Activated naive CD4-positive, alpha-beta T cell treated with anti-CD3 and anti-CD28 coated beads, Interleukin-2, amount 10 ng/mL, durations not matched to agents 5 hours and 36 hours (primary cell): Measurements from ENCODE around the gene SRP68. TPM values are rescaled to one million over a fixed set of nuclear protein-coding genes. Genes with fewer than 3 reads are reported as not detected.

Source experiments
- microRNA-seq: library from miRNA; unstranded; fragments of <30 nt; microRNA quantifications from one replicate; pipeline ENCODE4 v1.2.0, GENCODE V29; 2022; ENCODE audit warnings: borderline microRNAs expressed, borderline replicate concordance
- total RNA-seq, 2 experiments: library from RNA; stranded (reverse); gene quantifications; one replicate each; pipeline ENCODE4 v1.2.3, GENCODE V29; 2021

The SRP68 gene
- total RNA-seq: 10 to 100 TPM; 80.3 to 83.5 TPM

GRCh38 chr17:76072148-76072858 is at the start of gene SRP68:
TSS of gene SRP68 (minus strand) at chr17:76072517. CDS start at chr17:76072491, 26 bp downstream.

GRCh38 chr17:76103274-76104139 is 31.2 kb upstream of the SRP68 start, which contains the start of gene EXOC7:
TSS of gene EXOC7 (minus strand) at chr17:76103787. CDS start at chr17:76103692, 95 bp downstream.

GRCh38 chr17:76078860-76079534 is 6.7 kb upstream of the SRP68 start, which contains the start of gene ZACN:
TSS of gene ZACN (plus strand) at chr17:76079182. CDS start at chr17:76079265, 83 bp downstream.

GRCh38 chr17:76074390-76075363 is 2.4 kb upstream of the SRP68 start, which contains the start of gene GALR2:
TSS of gene GALR2 (plus strand) at chr17:76074781. CDS start at chr17:76074884, 103 bp downstream.

GRCh38 chr17:76027159-76027839 is 45.0 kb downstream of the SRP68 start, which contains the start of gene EVPL:
TSS of gene EVPL (minus strand) at chr17:76027306. CDS start at chr17:76027198, 108 bp downstream.

GRCh38 chr17:76000755-76001521 is 71.4 kb downstream of the SRP68 start, which contains the start of gene CDK3:
TSS of gene CDK3 (plus strand) at chr17:76000855. CDS start at chr17:76001426, 571 bp downstream.

Small RNA genes within 50 kb of the gene (microRNA-seq; reads per million reads assigned to microRNA genes)
- gene MIR6868: not detected

Other genes starting within 250 kb of the SRP68 start
- 100 to 1,000 TPM; 170 to 185 TPM for gene UNC13D, start 228.1 kb downstream of the SRP68 start, total RNA-seq
- gene WBP2, start 217.2 kb downstream of the SRP68 start, total RNA-seq: 10 to 100 TPM; 84.7 to 87.8 TPM
- gene TRIM47, start 193.9 kb downstream of the SRP68 start, total RNA-seq: 10 to 100 TPM; 26.7 to 33.0 TPM
- 10 to 100 TPM; 29.1 to 30.9 TPM for gene TRIM65, start 175.6 kb downstream of the SRP68 start, total RNA-seq
- 10 to 100 TPM; 86.9 to 87.8 TPM for gene MRPL38, start 167.6 kb downstream of the SRP68 start, total RNA-seq
- gene FBF1, start 131.5 kb downstream of the SRP68 start, total RNA-seq: 10 to 100 TPM; 15.9 to 20.2 TPM
- gene ACOX1, start 93.4 kb downstream of the SRP68 start, total RNA-seq: 10 to 100 TPM; 23.8 to 26.4 TPM
- 10 to 100 TPM; 18.1 to 20.2 TPM for gene TEN1, start 93.3 kb downstream of the SRP68 start, total RNA-seq
- gene CDK3, start 71.7 kb downstream of the SRP68 start, total RNA-seq: 1 to 10 TPM; 5.5 to 6.9 TPM
- under 1 TPM; 0.14 to 0.18 TPM for gene EVPL, start 45.2 kb downstream of the SRP68 start, total RNA-seq
- gene GALR2, start 2.3 kb upstream of the SRP68 start, total RNA-seq: under 1 TPM in 1 of 2 experiments, not detected in 1; 0.15 TPM
- gene ZACN, start 6.7 kb upstream of the SRP68 start, total RNA-seq: under 1 TPM; 0.14 to 0.15 TPM
- 100 to 1,000 TPM; 131 TPM for gene EXOC7, start 31.3 kb upstream of the SRP68 start, total RNA-seq
- 1 to 10 TPM; 1.6 to 1.9 TPM for gene FOXJ1, start 68.7 kb upstream of the SRP68 start, total RNA-seq
- 100 to 1,000 TPM; 117 to 127 TPM for gene RNF157, start 168.0 kb upstream of the SRP68 start, total RNA-seq
- gene UBALD2, start 192.8 kb upstream of the SRP68 start, total RNA-seq: 100 to 1,000 TPM; 447 to 450 TPM
- gene QRICH2, start 235.8 kb upstream of the SRP68 start, total RNA-seq: 1 to 10 TPM; 2.2 to 2.3 TPM